Uterus (tissue), 4 donors: ENCODE data around the gene TUSC2. TPM values are rescaled to one million over a fixed set of nuclear protein-coding genes. Genes with fewer than 3 reads are reported as not detected.

Experiments
- DNase-seq, 2 donors: peaks; one replicate each; pipeline ENCODE4 v3.0.0-alpha.2; 2019 to 2020
- H3K27ac ChIP-seq, 2 donors: fragments of 200-600 bp; sonication (generic); 1 replicate in 1 of 2; 2 replicates in 1 of 2; pipeline ENCODE4 v1.5.1; 2016 to 2018
- H3K27me3 ChIP-seq, 2 donors: fragments of 200-600 bp; sonication (generic); one replicate each; pipeline ENCODE4 v1.5.1; 2018 to 2019; ENCODE audit warnings: control low read depth in 1 of 2
- H3K36me3 ChIP-seq, 2 donors: fragments of 200-600 bp; sonication (generic); one replicate each; pipeline ENCODE4 v1.5.1; 2019; ENCODE audit warnings: control low read depth in 1 of 2
- H3K4me1 ChIP-seq, 2 donors: fragments of 200-600 bp; sonication (generic); one replicate each; pipeline ENCODE4 v1.5.1; 2018 to 2019; ENCODE audit warnings: control low read depth in 1 of 2
- H3K4me3 ChIP-seq, 2 donors: fragments of 200-600 bp; sonication (generic); 1 replicate in 1 of 2; 2 replicates in 1 of 2; pipeline ENCODE4 v1.5.1; 2018 to 2019; ENCODE audit warnings: mild to moderate bottlenecking in 1 of 2
- H3K9me3 ChIP-seq, 2 donors: fragments of 200-600 bp; sonication (generic); one replicate each; pipeline ENCODE4 v1.5.1; 2019; ENCODE audit warnings: control low read depth in 1 of 2
- CTCF ChIP-seq, 4 experiments: fragments of 200-600 bp in 2 of 4; fragments of 450-650 bp in 2 of 4; sonication (generic) in 2 of 4; IDR thresholded peaks; one replicate each; pipeline ENCODE4 v1.5.1; 2016 to 2019; ENCODE audit warnings: antibody characterized with exemption in 4 of 4, mild to moderate bottlenecking in 2 of 4, moderate library complexity in 1 of 4
- POLR2A ChIP-seq, 2 donors: fragments of 450-650 bp; IDR thresholded peaks; one replicate each; pipeline ENCODE4 v1.6.1; 2016; ENCODE audit warnings: antibody characterized with exemption in 2 of 2, mild to moderate bottlenecking in 1 of 2, moderate library complexity in 1 of 2
- intact Hi-C: fragments of 100-400 bp; cut with DNase I; formaldehyde crosslinking; loops from one replicate; pipeline ENCODE4 v1.15.1; 2023; ENCODE audit warnings: low total_unique reads
- total RNA-seq, 4 donors: library from RNA; depleted of rRNA in 3 of 4; stranded (reverse); fragments of >200 nt in 3 of 4; gene quantifications; one replicate each; pipeline versions ENCODE4 v1.1.0 to v1.2.4, GENCODE V29; 2014 to 2023
- donor health status: DM: yes; HTN: yes; CAD: no.

TUSC2 gene
- total RNA-seq, 4 donors from 2014 or later = 9.0 to 25.1 (median 21.3) TPM

- no peak overlapping the region for H3K4me3 ChIP-seq
These were observed 13.5 kb upstream of the TUSC2 start for GRCh38 chr3:50341537-50341936.

GRCh38 chr3:50340448-50341329 lies 12.7 kb upstream of the TUSC2 start, which contains the start of gene RASSF1:
RASSF1 (minus strand) TSS chr3:50340836; CDS start chr3:50340805, 31 bp downstream.
- H3K27me3 ChIP-seq = no peaks in the 10 kb centered on the region
- peak within 1 kb of the TSS; percentile 94 to 99 for H3K27ac ChIP-seq
- peak; percentile 70 to 80 for DNase-seq
- TF ChIP-seq CTCF (IDR thresholded peaks at IDR 0.05) = no peak
- TF ChIP-seq POLR2A (IDR thresholded peaks at IDR 0.05) = peak; percentile 67 to 79
- no peaks in the 10 kb centered on the region for H3K36me3 ChIP-seq
- H3K4me1 ChIP-seq = peaks cover 0 to 13% of the 10 kb centered on the region in 2 donors
- no peaks in the 10 kb centered on the region for H3K9me3 ChIP-seq
- intact Hi-C loops = no loop called here
- peak within 1 kb of the TSS; percentile 40 to 52 for H3K4me3 ChIP-seq

More at GRCh38 chr3:50341537-50341936, 13.5 kb upstream of the TUSC2 start:
- DNase-seq = no peak
- H3K9me3 ChIP-seq = no peaks in the 10 kb centered on the region
- peaks cover 0 to 19% of the 10 kb centered on the region in 2 donors for H3K4me1 ChIP-seq
- no peak overlapping the region for H3K27ac ChIP-seq
- no peak for TF ChIP-seq CTCF (IDR thresholded peaks at IDR 0.05)
- no peak for TF ChIP-seq POLR2A (IDR thresholded peaks at IDR 0.05)
- no peaks in the 10 kb centered on the region for H3K27me3 ChIP-seq
- no peaks in the 10 kb centered on the region for H3K36me3 ChIP-seq
- intact Hi-C loops = no loop called here

GRCh38 chr3:50340147-50340447 lies 12.1 kb upstream of the TUSC2 start:
- Histone ChIP-seq H3K27me3 (no peaks in the 10 kb centered on the region), H3K9me3 (no peaks in the 10 kb centered on the region), H3K36me3 (no peaks in the 10 kb centered on the region), H3K27ac (peak overlapping the region; percentile 94 to 99), H3K4me1 (peaks cover 0 to 7% of the 10 kb centered on the region in 2 donors), H3K4me3 (peak overlapping the region; percentile 40 to 52)
- TF ChIP-seq POLR2A (IDR thresholded peaks at IDR 0.05) (no peak), CTCF (IDR thresholded peaks at IDR 0.05) (no peak)
- no peak for DNase-seq
- intact Hi-C loops = no loop called here

GRCh38 chr3:50339485-50340146 lies 11.6 kb upstream of the TUSC2 start:
- no peak for DNase-seq
- Histone ChIP-seq H3K36me3 (no peaks in the 10 kb centered on the region), H3K4me1 (peaks cover 0 to 6% of the 10 kb centered on the region in 2 donors), H3K4me3 (peak overlapping the region; percentile 40 to 52), H3K9me3 (no peaks in the 10 kb centered on the region), H3K27me3 (no peaks in the 10 kb centered on the region), H3K27ac (peak overlapping the region; percentile 94 to 99)
- intact Hi-C loops = no loop called here
- TF ChIP-seq POLR2A (IDR thresholded peaks at IDR 0.05) (no peak), CTCF (IDR thresholded peaks at IDR 0.05) (no peak)

GRCh38 chr3:50338965-50339364 lies 10.9 kb upstream of the TUSC2 start:
- H3K4me1 ChIP-seq = peaks cover 3 to 6% of the 10 kb centered on the region in 2 donors
- intact Hi-C loops = no loop called here
- no peaks in the 10 kb centered on the region for H3K27me3 ChIP-seq
- TF ChIP-seq CTCF (IDR thresholded peaks at IDR 0.05) (no peak), POLR2A (IDR thresholded peaks at IDR 0.05) (no peak)
- H3K4me3 ChIP-seq = no peak overlapping the region
- H3K36me3 ChIP-seq = no peaks in the 10 kb centered on the region
- no peaks in the 10 kb centered on the region for H3K9me3 ChIP-seq
- DNase-seq = no peak
- peak overlapping the region; percentile 94 to 99 for H3K27ac ChIP-seq
